SK-N-SH treated with all-trans-retinoic acid at 6 μM for 48 hours (cell line): Measurements from ENCODE around the gene USH2A.
"Not testable (repeated sequence)": the region's sequence is repeated elsewhere in the genome, so short reads cannot be mapped to it uniquely, and the experiment has no call there.

ENCODE experiments used
- ATAC-seq: fragments of 200-7000 bp; cut with Tn5 transposase; 3 replicates; pipeline ENCODE4 v1.9.1; 2020; ENCODE audit warnings: mild to moderate bottlenecking, moderate library complexity
- ARNTL ChIP-seq: fragments of 450-650 bp; formaldehyde crosslinking; IDR thresholded peaks from 2 replicates; pipeline ENCODE4 v1.5.0; 2020; ENCODE audit warnings: low read depth, mild to moderate bottlenecking, moderate library complexity, borderline replicate concordance
- CSDC2 ChIP-seq: fragments of 250-450 bp; sonication (Bioruptor Pico); IDR thresholded peaks from 2 replicates; pipeline ENCODE4 v1.5.0; 2020; ENCODE audit warnings: mild to moderate bottlenecking, moderate library complexity
- CSRNP3 ChIP-seq: fragments of 250-450 bp; sonication (Bioruptor Pico); IDR thresholded peaks from 2 replicates; pipeline ENCODE4 v1.5.1; 2021; ENCODE audit warnings: mild to moderate bottlenecking, moderate library complexity
- ESRRG ChIP-seq: fragments of 250-450 bp; sonication (Bioruptor Pico); IDR thresholded peaks from 2 replicates; pipeline ENCODE4 v1.6.1; 2021; ENCODE audit warnings: mild to moderate bottlenecking
- GLIS3 ChIP-seq: fragments of 250-450 bp; sonication (Bioruptor Pico); IDR thresholded peaks from 2 replicates; pipeline ENCODE4 v1.5.0; 2020; ENCODE audit warnings: mild to moderate bottlenecking, moderate library complexity
- ISL1 ChIP-seq: fragments of 250-450 bp; sonication (Bioruptor Pico); IDR thresholded peaks from 2 replicates; pipeline ENCODE4 v2.1.2; 2022; ENCODE audit warnings: mild to moderate bottlenecking, moderate library complexity
- OSR1 ChIP-seq: fragments of 250-450 bp; sonication (Bioruptor Pico); IDR thresholded peaks from 2 replicates; pipeline ENCODE4 v1.8.0; 2022; ENCODE audit warnings: moderate library complexity, mild to moderate bottlenecking, inconsistent platforms
- PATZ1 ChIP-seq: fragments of 250-450 bp; sonication (Bioruptor Pico); IDR thresholded peaks from 2 replicates; pipeline ENCODE4 v1.8.0; 2020; ENCODE audit warnings: mild to moderate bottlenecking, moderate library complexity, borderline replicate concordance
- POU6F1 ChIP-seq: fragments of 250-450 bp; sonication (Bioruptor Pico); IDR thresholded peaks from 2 replicates; pipeline ENCODE4 v1.8.0; 2021; ENCODE audit warnings: low read depth, mild to moderate bottlenecking, moderate library complexity, borderline replicate concordance
- PPARA ChIP-seq: fragments of 250-450 bp; sonication (Bioruptor Pico); IDR thresholded peaks from 2 replicates; pipeline ENCODE4 v1.5.0; 2020; ENCODE audit warnings: mild to moderate bottlenecking, borderline replicate concordance
- RARB ChIP-seq: fragments of 250-450 bp; sonication (Bioruptor Pico); IDR thresholded peaks from 2 replicates; pipeline ENCODE4 v1.8.0; 2021; ENCODE audit warnings: mild to moderate bottlenecking, moderate library complexity
- SNAI2 ChIP-seq: fragments of 250-450 bp; sonication (Bioruptor Pico); IDR thresholded peaks from 2 replicates; pipeline ENCODE4 v1.5.0; 2020; ENCODE audit warnings: mild to moderate bottlenecking, moderate library complexity
- TOX ChIP-seq: fragments of 250-450 bp; sonication (Bioruptor Pico); IDR thresholded peaks from 2 replicates; pipeline ENCODE4 v1.8.0; 2021; ENCODE audit warnings: mild to moderate bottlenecking, moderate library complexity, borderline replicate concordance
- TSHZ2 ChIP-seq: fragments of 250-450 bp; sonication (Bioruptor Pico); IDR thresholded peaks from 2 replicates; pipeline ENCODE4 v1.5.0; 2020; ENCODE audit warnings: mild to moderate bottlenecking, moderate library complexity
- ZC3H10 ChIP-seq: fragments of 250-450 bp; sonication (Bioruptor Pico); IDR thresholded peaks from 2 replicates; pipeline ENCODE4 v1.5.1; 2021; ENCODE audit warnings: mild to moderate bottlenecking, moderate library complexity
- ZFP3 ChIP-seq: fragments of 250-450 bp; sonication (Bioruptor Pico); IDR thresholded peaks from 2 replicates; pipeline ENCODE4 v1.5.0; 2020; ENCODE audit warnings: mild to moderate bottlenecking, moderate library complexity
- ZFP30 ChIP-seq: fragments of 450-650 bp; formaldehyde crosslinking; IDR thresholded peaks from 2 replicates; pipeline ENCODE4 v1.5.0; 2022; ENCODE audit warnings: mild to moderate bottlenecking, moderate library complexity
- ZNF565 ChIP-seq: fragments of 450-650 bp; formaldehyde crosslinking; conservative IDR thresholded peaks from 2 replicates; pipeline ENCODE4 v1.5.0; 2020; ENCODE audit warnings: low read depth, mild to moderate bottlenecking, moderate library complexity
- ZNF70 ChIP-seq: fragments of 450-650 bp; formaldehyde crosslinking; IDR thresholded peaks from 2 replicates; pipeline ENCODE4 v1.5.0; 2020; ENCODE audit warnings: mild to moderate bottlenecking, moderate library complexity
- ZNF8 ChIP-seq: fragments of 450-650 bp; formaldehyde crosslinking; IDR thresholded peaks from 2 replicates; pipeline ENCODE4 v1.5.0; 2020; ENCODE audit warnings: mild to moderate bottlenecking, moderate library complexity

Gene USH2A

GRCh38 chr1:216014086-216014485 is 409.2 kb downstream of the USH2A start:
- ATAC-seq: no peak
- TF ChIP-seq RARB (no peak), ISL1 (CRISPR knock-in tag) (no peak), ZNF70 (CRISPR knock-in tag) (no peak), ZFP30 (CRISPR knock-in tag) (no peak), TSHZ2 (CRISPR knock-in tag) (no peak), ZNF8 (CRISPR knock-in tag) (no peak), CSDC2 (CRISPR knock-in tag) (no peak), ARNTL (no peak), GLIS3 (CRISPR knock-in tag) (no peak), ZFP3 (CRISPR knock-in tag) (no peak), OSR1 (CRISPR knock-in tag) (no peak), SNAI2 (CRISPR knock-in tag) (no peak), PATZ1 (CRISPR knock-in tag) (no peak), ZNF565 (CRISPR knock-in tag) (no peak), CSRNP3 (CRISPR knock-in tag) (no peak), PPARA (CRISPR knock-in tag) (no peak), TOX (CRISPR knock-in tag) (no peak)

- ATAC-seq: not testable (repeated sequence)
These were observed 413.8 kb downstream of the USH2A start for GRCh38 chr1:216009456-216009855.

GRCh38 chr1:216005916-216006315 is 417.3 kb downstream of the USH2A start:
- ATAC-seq: peak; percentile 82
- no peak for TF ChIP-seq ZNF8 (CRISPR knock-in tag)
- peak; percentile 52; the same call in 1 of the 2 replicates for TF ChIP-seq TOX (CRISPR knock-in tag)
- TF ChIP-seq ZNF565 (CRISPR knock-in tag): no peak

GRCh38 chr1:215992620-215993019 is 430.6 kb downstream of the USH2A start:
- peak; percentile 91 for ATAC-seq
- TF ChIP-seq ZFP30 (CRISPR knock-in tag) (no peak), ESRRG (CRISPR knock-in tag) (no peak), ARNTL (no peak), POU6F1 (CRISPR knock-in tag) (no peak), TOX (CRISPR knock-in tag) (no peak), ZNF70 (CRISPR knock-in tag) (peak; percentile 33; the same call in 1 of the 2 replicates), PPARA (CRISPR knock-in tag) (no peak), ZC3H10 (CRISPR knock-in tag) (no peak)
